IPS-11a (cell line): ENCODE data around the gene C10orf67.
A peak's percentile ranks its signal among the peaks of the same experiment; 100 is the strongest.
"Not testable (repeated sequence)": the region's sequence is repeated elsewhere in the genome, so short reads cannot be mapped to it uniquely, and the experiment has no call there.

ENCODE experiments used
- H3K4me3 ChIP-seq: one replicate; pipeline ENCODE4 v1.5.1; 2013; ENCODE audit warnings: low read depth, low read length, control low read depth

C10orf67 gene

DNA sequence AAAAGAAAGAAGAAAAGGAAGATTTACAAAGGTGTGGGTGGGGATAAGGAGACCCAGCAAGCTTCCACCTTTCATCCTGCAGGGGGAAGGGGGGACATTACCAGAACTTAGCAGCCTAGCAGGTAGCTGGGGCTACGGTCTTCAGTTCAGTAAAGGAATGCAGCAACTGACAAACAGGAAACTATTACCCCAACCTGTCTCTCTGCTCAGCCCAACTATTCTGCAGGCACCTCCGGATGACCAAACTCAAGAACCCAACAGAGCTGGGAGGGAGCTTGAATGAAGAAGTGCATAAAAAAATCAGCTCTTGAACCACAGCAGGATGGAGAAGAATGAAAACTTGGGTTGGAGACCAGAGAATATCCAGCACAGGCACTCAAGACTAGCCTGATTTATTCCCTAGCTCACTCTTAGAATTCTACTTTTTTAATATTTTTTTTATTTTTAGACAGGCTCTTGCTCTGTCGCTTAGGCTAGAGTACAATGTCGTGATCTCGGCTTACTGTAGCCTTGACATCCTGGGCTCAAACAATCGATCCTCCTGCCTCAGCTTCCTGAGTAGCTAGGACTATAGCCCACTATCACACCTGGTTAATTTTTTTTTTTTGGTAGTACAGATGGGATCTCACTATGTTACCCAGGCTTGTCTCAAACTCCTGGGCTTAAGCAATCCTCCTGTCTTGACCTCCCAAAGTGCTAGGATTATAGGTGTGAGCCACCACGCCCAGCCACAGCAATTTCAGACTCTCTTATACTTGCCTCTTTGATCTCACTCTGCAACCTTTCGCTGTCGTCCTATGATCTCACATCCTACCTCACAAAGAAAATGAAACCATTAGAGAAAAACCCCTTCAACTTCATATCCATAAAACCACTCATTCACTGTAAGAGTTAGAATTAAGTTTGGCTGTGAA lies 18.5 kb upstream of the C10orf67 start:
- H3K4me3 ChIP-seq, result no peak overlapping the region

DNA sequence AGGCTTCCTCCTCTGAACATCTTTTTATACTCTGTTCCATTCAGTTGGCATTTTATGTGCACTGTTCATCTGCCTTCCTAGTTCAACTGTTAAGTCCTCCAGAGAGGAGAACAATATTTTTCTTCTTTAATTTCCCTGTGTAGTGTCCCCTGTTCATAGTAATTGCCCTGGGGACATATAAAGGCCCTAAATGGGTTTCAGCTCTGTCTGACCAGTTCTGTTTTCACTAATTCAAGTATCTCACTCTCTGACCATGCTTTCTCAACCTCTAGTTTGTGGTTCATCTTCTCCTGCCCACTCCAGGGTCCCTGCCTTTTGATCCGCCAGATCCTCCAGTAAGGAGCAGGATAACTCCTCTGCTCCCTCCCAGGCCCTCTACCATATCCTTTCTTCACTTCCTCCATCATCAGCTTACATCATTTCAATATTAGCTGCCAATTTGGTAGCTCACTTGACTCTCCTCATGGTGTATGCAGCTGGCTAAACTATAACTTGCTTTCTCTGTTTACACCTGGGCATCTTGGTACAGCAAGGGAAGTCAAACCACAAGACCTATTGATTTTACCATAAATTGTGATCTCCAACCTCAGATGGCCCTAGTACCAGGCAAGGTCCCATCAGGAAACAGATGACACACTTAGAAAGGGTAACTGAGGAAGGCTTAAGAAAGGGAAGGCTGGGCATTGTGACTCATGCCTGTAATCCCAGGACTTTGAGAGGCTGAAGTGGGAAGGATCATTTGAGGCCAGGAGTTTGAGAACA lies 17.7 kb upstream of the C10orf67 start:
- H3K4me3 ChIP-seq, result no peak overlapping the region

GRCh38 chr10:23361665-23362064 lies 17.1 kb upstream of the C10orf67 start:
- no peak overlapping the region for H3K4me3 ChIP-seq

GRCh38 chr10:23359692-23360380 lies 15.2 kb upstream of the C10orf67 start:
- H3K4me3 ChIP-seq, result no peak overlapping the region

DNA sequence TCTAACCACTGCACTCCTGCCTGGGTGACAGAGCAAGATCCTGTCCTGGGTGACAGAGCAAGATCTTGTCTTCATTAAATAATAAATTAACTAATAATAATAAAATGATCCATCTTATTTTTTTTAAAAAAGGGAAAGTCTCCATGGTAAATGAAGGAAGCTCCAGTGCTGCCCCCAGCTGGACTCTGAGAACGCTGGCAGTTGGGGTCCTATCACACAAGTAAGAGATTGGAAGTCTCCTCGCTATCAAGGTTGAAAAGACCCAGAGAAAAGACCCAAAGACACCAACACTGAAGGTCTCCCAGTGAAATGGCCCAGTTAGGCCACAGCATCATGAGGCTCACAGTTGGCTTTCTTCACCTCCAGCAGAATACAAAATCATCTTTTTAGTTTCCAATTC lies 13.8 kb upstream of the C10orf67 start:
- H3K4me3 ChIP-seq, result no peak overlapping the region

DNA sequence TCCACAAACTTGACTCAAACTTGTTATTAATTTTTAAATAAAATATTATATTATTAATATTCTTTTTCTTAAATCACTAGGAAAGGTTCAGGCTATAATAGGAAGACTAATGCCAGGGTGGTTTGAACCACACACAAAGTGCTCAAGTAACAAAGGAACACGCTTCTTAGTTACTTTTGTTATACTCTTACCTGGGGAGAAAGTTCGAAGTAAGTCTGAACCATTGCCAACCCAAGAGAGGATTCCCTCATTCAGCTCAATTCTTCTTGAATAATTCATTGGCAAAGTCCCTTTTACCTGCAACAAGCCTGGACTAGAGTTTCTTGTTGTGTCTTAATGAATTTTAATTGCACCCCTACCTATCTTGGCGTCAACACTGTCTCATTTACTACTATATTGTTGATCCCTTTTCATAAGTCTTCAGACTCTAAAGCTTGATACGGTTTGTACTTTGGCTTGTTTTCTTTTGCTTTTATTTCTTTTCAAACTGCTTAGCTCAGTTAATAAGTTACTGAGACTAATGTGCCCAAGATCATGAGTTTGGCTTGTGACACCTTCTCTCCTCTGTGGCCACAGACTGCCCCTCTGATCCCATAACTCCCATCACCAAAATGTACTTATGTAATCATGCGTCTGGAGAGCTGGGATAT lies 10.2 kb upstream of the C10orf67 start:
- H3K4me3 ChIP-seq, result no peak overlapping the region

GRCh38 chr10:23351926-23352519 lies 7.4 kb upstream of the C10orf67 start:
- no peak overlapping the region for H3K4me3 ChIP-seq

DNA sequence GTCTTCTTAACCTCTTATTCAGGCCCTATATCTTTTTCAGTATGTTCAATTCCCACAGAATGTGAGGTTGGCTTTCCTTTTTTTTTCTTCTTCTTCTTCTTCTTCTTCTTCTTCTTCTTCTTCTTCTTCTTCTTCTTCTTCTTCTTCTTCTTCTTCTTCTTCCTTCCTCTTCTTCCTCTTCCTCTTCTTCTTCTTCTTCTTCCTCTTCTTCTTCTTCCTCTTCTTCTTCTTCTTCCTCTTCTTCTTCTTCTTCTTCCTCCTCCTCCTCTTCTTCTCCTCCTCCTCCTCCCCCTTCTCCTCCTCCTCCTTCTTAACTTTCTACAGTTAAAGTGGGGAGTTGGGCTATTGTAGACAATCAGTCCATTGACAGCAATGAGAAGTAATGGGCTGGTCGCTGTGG lies 6.1 kb upstream of the C10orf67 start:
- not testable (repeated sequence) for H3K4me3 ChIP-seq

DNA sequence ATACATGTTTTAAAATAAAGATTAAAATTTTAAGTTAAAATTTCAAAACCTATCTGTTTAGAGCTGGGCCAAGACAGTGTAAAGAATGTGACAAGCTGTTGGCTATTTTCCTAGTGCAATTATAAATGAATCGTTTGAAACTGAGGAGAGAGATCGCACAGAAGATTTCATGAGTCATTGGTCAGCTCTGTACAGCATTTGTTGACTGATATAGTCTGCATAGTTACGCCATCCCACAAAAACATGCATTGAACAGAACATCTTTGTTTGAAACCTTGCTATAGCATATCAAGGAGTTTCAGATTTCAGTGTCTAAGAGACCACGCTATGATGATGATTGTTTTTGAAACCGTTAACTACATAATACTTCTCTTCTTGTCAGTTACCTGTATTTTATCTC lies 1.3 kb upstream of the C10orf67 start:
- no peak overlapping the region for H3K4me3 ChIP-seq

GRCh38 chr10:23343591-23344240 lies 881 bp downstream of the C10orf67 start:
- peak overlapping the region; percentile 60 for H3K4me3 ChIP-seq

DNA sequence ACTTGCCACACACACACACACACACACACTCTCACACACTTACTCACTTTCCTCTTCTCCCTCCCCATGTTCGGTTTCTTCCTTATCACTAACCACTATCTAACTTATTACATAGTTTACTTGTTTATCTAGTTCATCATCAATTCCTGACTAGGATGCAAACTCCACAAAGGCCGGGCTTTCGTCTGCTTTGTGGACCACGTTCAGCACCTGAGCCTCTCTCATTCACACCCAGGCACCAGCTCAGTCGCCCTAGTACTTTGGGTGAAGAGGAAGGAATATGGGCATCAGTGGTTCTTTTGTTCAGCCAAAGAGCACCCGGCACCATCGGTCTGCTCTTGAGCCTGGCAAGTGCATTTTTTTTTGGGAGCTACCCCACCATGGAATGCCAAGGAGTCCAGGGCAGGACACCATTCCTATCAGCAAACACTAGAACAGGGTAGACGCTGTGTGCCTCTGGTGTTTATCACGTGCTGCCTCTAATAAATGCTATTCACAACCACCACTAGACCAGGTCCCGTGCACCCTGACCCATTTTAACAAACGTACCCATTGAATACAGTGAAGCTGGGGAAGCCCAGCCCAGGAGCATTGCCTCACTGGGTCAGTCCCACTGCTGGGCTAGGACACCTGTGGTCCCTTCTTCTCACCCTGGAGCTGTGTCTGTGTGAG lies 2.2 kb downstream of the C10orf67 start:
- no peak overlapping the region for H3K4me3 ChIP-seq

- no peak overlapping the region for H3K4me3 ChIP-seq
Observed at GRCh38 chr10:23341004-23341403, 3.6 kb downstream of the C10orf67 start.

- H3K4me3 ChIP-seq, result no peak overlapping the region
Observed at GRCh38 chr10:23340354-23340753, 4.2 kb downstream of the C10orf67 start.

DNA sequence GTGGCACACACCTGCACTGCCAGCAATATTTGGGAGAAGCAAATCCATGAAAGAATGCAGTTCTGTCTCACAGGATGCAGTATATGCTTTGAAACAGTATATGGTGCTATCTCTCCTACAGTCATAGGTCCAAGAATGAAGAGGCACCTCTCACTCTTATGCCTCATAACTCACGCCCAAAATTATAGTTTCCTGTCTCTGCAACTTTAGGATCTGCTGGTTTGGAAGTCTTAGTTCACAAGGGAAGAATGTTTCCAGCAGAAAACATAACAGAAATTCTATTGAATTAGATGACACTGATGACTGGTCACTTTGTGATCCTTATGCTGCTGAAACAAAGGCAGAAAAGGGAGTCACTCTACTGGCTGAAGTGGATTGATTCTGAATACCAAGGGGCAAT lies 5.7 kb downstream of the C10orf67 start:
- no peak overlapping the region for H3K4me3 ChIP-seq

DNA sequence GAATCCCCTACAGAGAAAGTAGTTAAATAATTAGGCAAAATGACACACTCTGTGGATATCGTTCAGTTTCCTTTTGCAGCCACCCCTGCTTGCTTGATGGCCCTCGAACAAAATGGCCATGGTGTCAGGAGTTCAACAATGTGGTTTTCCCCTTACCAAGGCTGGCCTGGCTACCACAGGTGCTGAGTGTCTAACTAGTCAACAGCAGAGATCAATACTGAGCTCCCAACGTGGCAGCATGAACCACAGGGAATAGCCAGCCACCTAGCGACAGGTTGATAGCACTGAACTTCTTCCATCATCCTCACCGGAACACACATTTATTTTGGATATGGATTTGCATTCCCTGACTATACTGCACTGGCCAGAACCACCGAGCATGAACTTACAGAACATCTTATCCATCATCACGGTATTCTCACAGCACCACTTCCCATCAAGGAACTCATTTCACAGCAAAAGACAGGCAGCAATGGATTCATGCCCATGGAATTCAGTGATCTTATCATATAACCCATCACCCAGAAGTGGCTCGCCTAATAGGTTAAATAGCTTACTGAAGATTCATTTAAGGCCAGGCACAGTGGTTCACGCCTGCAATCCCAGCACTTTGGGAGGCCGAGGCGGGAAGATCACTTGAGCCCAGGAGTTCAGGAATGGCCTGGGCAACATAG lies 6.3 kb downstream of the C10orf67 start:
- no peak overlapping the region for H3K4me3 ChIP-seq

GRCh38 chr10:23337616-23338015 lies 7.0 kb downstream of the C10orf67 start:
- no peak overlapping the region for H3K4me3 ChIP-seq

- H3K4me3 ChIP-seq, result no peak overlapping the region
Observed at GRCh38 chr10:23331567-23332301, 12.9 kb downstream of the C10orf67 start.

- H3K4me3 ChIP-seq, result no peak overlapping the region
Observed at GRCh38 chr10:23330948-23331347, 13.6 kb downstream of the C10orf67 start.
